OCI-LY7 (cell line): ENCODE data around the gene SLC24A4. TPM values are rescaled to one million over a fixed set of nuclear protein-coding genes. Genes with fewer than 3 reads are reported as not detected.

Experiments used
- BruUV-seq: library from RNA; stranded (reverse); fragments of 400-500 nt; replicated peaks from 2 replicates; lab custom pipeline; 2021; lab: Mats Ljungman, UMichigan
- CTCF ChIA-PET: fragments of 300-600 bp; sonication (Branson Sonifier 250); formaldehyde crosslinking; loops from one replicate; lab custom pipeline; 2022; ENCODE audit warnings: antibody characterized with exemption; ENCODE audit not compliant: unreplicated experiment; lab: Charles Lee
- POLR2A ChIA-PET: fragments of 300-600 bp; sonication (Branson Sonifier 250); formaldehyde crosslinking; loops from one replicate; lab custom pipeline; 2022; ENCODE audit warnings: antibody characterized with exemption; lab: Charles Lee
- DNase-seq: peaks from one replicate; pipeline ENCODE4 v3.0.0-alpha.2; 2015; ENCODE audit warnings: low spot score
- H2AFZ ChIP-seq: fragments of 200-600 bp; sonication (generic), shearing (Covaris generic); 2 replicates; pipeline ENCODE4 v1.6.1; 2014; ENCODE audit warnings: mild to moderate bottlenecking, antibody characterized with exemption, low read length, moderate library complexity
- H3K27ac ChIP-seq: fragments of 200-600 bp; sonication (generic); 2 replicates; pipeline ENCODE4 v1.5.1; 2014; ENCODE audit warnings: mixed run types, low read depth, mild to moderate bottlenecking, moderate library complexity, low read length, inconsistent platforms; ENCODE audit not compliant: poor library complexity, severe bottlenecking
- H3K36me3 ChIP-seq: fragments of 200-600 bp; sonication (generic); 2 replicates; pipeline ENCODE4 v1.6.1; 2014; ENCODE audit warnings: mild to moderate bottlenecking, antibody characterized with exemption, low read length, moderate library complexity, mixed read lengths; ENCODE audit not compliant: insufficient read depth
- H3K4me1 ChIP-seq: fragments of 200-600 bp; sonication (generic); 2 replicates; pipeline ENCODE4 v1.5.1; 2014; ENCODE audit warnings: mild to moderate bottlenecking, low read length; ENCODE audit not compliant: insufficient read depth, poor library complexity, severe bottlenecking
- H3K4me2 ChIP-seq: fragments of 200-600 bp; sonication (generic); 2 replicates; pipeline ENCODE4 v1.6.1; 2014; ENCODE audit warnings: mild to moderate bottlenecking, low read length
- H3K4me3 ChIP-seq: fragments of 200-600 bp; sonication (generic); 2 replicates; pipeline ENCODE4 v1.5.1; 2014; ENCODE audit warnings: mild to moderate bottlenecking, low read depth, low read length; ENCODE audit not compliant: poor library complexity, severe bottlenecking
- H3K79me2 ChIP-seq: fragments of 200-600 bp; sonication (generic); 2 replicates; pipeline ENCODE4 v1.6.1; 2016; ENCODE audit warnings: low read depth, mild to moderate bottlenecking, low read length, moderate library complexity, mixed read lengths; ENCODE audit not compliant: insufficient read depth
- H3K9me2 ChIP-seq: fragments of 200-600 bp; sonication (generic); 2 replicates; pipeline ENCODE4 v1.6.1; 2016; ENCODE audit warnings: mild to moderate bottlenecking, low read length, mixed read lengths; ENCODE audit not compliant: insufficient read depth
- H3K9me3 ChIP-seq: fragments of 200-600 bp; sonication (generic); 2 replicates; pipeline ENCODE4 v1.6.1; 2014; ENCODE audit warnings: mild to moderate bottlenecking, mixed run types, low read length, mixed read lengths
- H4K20me1 ChIP-seq: fragments of 200-600 bp; sonication (generic); 2 replicates; pipeline ENCODE4 v1.6.1; 2014; ENCODE audit warnings: mild to moderate bottlenecking, antibody characterized with exemption, low read length, moderate library complexity, mixed read lengths; ENCODE audit not compliant: insufficient read depth
- CTCF ChIP-seq: fragments of 200-600 bp; sonication (generic); conservative IDR thresholded peaks from 2 replicates; pipeline ENCODE4 v1.5.1; 2014; ENCODE audit warnings: mild to moderate bottlenecking, antibody characterized with exemption, low read length, moderate library complexity, mixed read lengths
- EZH2phosphoT487 ChIP-seq: fragments of 200-600 bp; sonication (generic); IDR thresholded peaks from 2 replicates; pipeline ENCODE4 v1.6.1; 2018; ENCODE audit warnings: low read depth, borderline replicate concordance, mild to moderate bottlenecking, mixed run types, antibody characterized with exemption, low read length, moderate library complexity, mixed read lengths
- intact Hi-C: fragments of 100-400 bp; cut with micrococcal nuclease; formaldehyde crosslinking; loops from one replicate; pipeline ENCODE4 v1.10.0; 2022; ENCODE audit not compliant: unreplicated experiment
- total RNA-seq, 2 experiments: library from RNA; depleted of rRNA in 1 of 2; stranded (reverse); fragments of >200 nt in 1 of 2; shearing (Covaris generic) in 1 of 2; gene quantifications; 2 replicates each; pipeline ENCODE4 v1.2.3, GENCODE V29; 2014 to 2022

SLC24A4 gene
- total RNA-seq, 2 experiments from 2014 or later: not detected

GRCh38 chr14:92461891-92462290 lies 138.9 kb downstream of the SLC24A4 start:
- BruUV-seq: no TSS peak
- no peak overlapping the region for H2AFZ ChIP-seq
- H3K79me2 ChIP-seq: no peaks in the 10 kb centered on the region
- no peak for TF ChIP-seq CTCF
- no peak for TF ChIP-seq EZH2phosphoT487
- H3K4me2 ChIP-seq: no peak overlapping the region
- H3K9me3 ChIP-seq: no peaks in the 10 kb centered on the region
- CTCF ChIA-PET: no interaction called here
- intact Hi-C loops: no loop called here
- POLR2A ChIA-PET: no interaction called here
- DNase-seq: no peak
- H3K9me2 ChIP-seq: no peaks in the 10 kb centered on the region
- no peak overlapping the region for H3K27ac ChIP-seq
- H4K20me1 ChIP-seq: no peaks in the 10 kb centered on the region
- no peak overlapping the region for H3K4me3 ChIP-seq
- H3K36me3 ChIP-seq: no peaks in the 10 kb centered on the region
- H3K4me1 ChIP-seq: no peaks in the 10 kb centered on the region

GRCh38 chr14:92462568-92462967 lies 139.6 kb downstream of the SLC24A4 start:
- Histone ChIP-seq H3K27ac (no peak overlapping the region), H3K4me3 (no peak overlapping the region), H3K9me3 (no peaks in the 10 kb centered on the region), H2AFZ (no peak overlapping the region), H3K36me3 (no peaks in the 10 kb centered on the region), H4K20me1 (no peaks in the 10 kb centered on the region), H3K4me2 (no peak overlapping the region), H3K9me2 (no peaks in the 10 kb centered on the region), H3K79me2 (no peaks in the 10 kb centered on the region), H3K4me1 (no peaks in the 10 kb centered on the region)
- no TSS peak for BruUV-seq
- TF ChIP-seq CTCF: no peak
- no peak for TF ChIP-seq EZH2phosphoT487
- intact Hi-C loops: no loop called here
- DNase-seq: no peak
- ChIA-PET POLR2A (no interaction called here), CTCF (no interaction called here)

GRCh38 chr14:92463141-92463540 lies 140.2 kb downstream of the SLC24A4 start:
- H3K4me3 ChIP-seq: no peak overlapping the region
- BruUV-seq: no TSS peak
- no peak overlapping the region for H3K27ac ChIP-seq
- no peaks in the 10 kb centered on the region for H3K9me2 ChIP-seq
- no peak overlapping the region for H3K4me2 ChIP-seq
- no peaks in the 10 kb centered on the region for H3K4me1 ChIP-seq
- H3K9me3 ChIP-seq: no peaks in the 10 kb centered on the region
- ChIA-PET CTCF (no interaction called here), POLR2A (no interaction called here)
- DNase-seq: no peak
- no peaks in the 10 kb centered on the region for H3K79me2 ChIP-seq
- H3K36me3 ChIP-seq: no peaks in the 10 kb centered on the region
- H4K20me1 ChIP-seq: no peaks in the 10 kb centered on the region
- H2AFZ ChIP-seq: no peak overlapping the region
- intact Hi-C loops: no loop called here
- no peak for TF ChIP-seq EZH2phosphoT487
- no peak for TF ChIP-seq CTCF
